HUDEP-2 (cell line): ENCODE data around the gene BCL2.

Source experiments
- DNase-seq, 76 experiments: peaks; one replicate each; lab custom pipeline; 2025; ENCODE audit not compliant: unreplicated experiment in 76 of 76; lab: John Stamatoyannopoulos, UW

BCL2 gene

GRCh38 chr18:63262369-63263335 lies 56.9 kb downstream of the BCL2 start:
- DNase-seq = no peak

- DNase-seq = no peak
These were observed 58.5 kb downstream of the BCL2 start for GRCh38 chr18:63261029-63261428.

DNA sequence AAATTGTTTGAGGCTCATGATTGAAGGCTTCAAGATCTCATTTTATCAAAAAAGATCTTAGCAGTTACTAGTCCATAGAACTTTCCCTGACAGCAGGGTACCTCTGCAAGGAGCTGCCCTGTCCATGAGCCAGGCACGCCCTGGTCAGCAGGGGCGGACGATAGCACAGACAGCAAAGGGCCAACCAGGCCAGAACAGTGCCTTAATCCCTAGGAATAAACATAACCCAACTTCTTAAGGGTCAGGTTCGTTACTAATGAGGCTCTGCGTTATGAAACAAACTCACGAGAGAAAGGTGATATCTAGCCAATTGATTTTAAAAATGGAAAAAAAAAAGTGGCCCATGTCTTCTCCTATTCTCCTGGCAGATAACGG lies 59.2 kb downstream of the BCL2 start:
- no peak for DNase-seq

GRCh38 chr18:63259567-63260379 lies 59.8 kb downstream of the BCL2 start:
- DNase-seq = no peak

DNA sequence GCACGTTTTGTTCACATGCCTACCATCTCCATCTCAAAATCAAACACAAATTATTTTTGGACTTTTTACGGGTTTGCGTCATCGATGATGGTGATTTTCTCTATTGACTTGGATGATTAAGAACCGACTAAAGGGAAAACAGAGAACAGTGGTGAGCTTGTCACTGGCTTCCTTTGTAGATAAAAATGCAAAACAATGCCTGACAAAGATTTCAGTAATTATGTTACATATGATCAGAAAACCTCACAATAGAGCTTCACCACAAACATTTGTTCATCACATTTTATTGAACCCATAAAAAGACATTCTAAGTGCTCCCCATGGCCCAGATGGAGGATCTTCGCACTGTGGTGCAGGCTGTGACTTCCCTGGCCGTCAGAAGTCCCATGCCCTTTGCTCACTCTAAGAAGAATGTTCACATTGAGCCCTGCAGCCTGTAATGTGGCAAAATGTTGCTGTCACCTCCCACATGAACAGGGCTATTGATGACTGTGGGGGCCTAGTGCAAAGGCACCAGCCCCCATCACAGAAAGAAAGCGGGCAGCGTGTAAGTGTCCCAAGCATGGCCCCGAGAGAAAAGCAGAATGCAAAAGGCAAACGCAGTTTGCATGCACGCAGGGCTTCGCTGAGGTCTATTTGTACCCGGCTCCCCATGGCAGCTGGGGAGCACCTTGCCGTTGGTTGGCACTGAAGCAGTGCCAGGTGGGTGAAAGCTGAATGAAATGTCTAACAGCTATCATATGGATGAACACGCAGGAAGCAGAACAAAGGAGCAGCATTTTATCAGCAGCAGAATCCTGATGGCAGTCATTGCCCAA lies 60.6 kb downstream of the BCL2 start:
- DNase-seq = no peak

- no peak for DNase-seq
These were observed 62.1 kb downstream of the BCL2 start for GRCh38 chr18:63257453-63257852.

GRCh38 chr18:63255435-63255834 lies 64.1 kb downstream of the BCL2 start:
- DNase-seq = no peak

DNA sequence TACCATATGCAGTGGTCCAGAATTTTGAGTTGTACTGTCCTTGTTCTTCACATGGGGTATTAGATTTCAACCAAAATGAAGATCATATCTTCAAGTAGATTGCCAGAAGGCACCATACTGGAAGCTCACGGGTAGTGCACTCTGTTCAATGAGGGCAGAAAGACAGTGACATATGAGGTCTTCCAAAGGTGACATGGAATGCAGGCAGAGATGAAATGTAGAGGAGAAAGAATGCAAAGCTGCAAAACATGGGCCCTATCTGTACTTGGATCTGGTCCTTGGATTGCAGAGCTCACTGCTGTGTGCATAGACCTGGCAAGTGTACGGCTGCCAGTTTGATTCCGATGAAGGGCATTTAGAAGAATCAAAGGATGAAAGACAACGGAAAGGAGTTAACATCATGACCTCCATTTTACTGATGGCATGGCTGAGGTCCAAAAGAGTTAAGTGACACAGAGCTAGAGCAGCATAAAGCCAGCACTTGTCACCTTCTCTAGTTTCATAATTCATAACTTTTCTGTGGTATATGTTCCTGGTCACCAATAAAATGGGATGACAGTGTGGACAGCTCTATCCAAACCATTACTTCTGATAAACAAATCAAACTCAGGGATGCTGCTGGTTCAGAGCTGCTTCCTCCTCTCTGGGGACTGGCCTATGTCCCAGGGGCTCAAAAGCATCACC lies 64.7 kb downstream of the BCL2 start:
- no peak for DNase-seq

- DNase-seq = no peak
These were observed 65.9 kb downstream of the BCL2 start for GRCh38 chr18:63253428-63254372.

DNA sequence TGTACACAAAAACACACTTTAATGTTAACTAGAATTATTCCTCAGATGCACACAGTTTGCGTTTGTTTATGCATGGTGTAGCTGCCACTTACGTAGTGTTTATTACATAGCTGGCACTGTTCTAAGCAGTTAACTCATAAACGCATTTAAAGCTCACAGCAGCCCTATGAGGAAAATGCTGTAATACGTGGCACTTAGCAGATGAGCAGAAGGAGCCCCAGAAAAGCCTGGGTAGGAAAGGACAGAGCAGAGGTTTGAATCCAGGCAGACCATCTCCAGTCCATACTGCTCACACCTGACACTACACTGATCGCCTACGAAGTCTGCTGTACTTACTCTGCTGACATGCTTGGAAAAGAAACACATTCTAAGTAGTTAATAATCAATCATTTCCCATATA lies 66.6 kb downstream of the BCL2 start:
- DNase-seq = no peak

- no peak for DNase-seq
These were observed 69.8 kb downstream of the BCL2 start for GRCh38 chr18:63249771-63250170.

DNA sequence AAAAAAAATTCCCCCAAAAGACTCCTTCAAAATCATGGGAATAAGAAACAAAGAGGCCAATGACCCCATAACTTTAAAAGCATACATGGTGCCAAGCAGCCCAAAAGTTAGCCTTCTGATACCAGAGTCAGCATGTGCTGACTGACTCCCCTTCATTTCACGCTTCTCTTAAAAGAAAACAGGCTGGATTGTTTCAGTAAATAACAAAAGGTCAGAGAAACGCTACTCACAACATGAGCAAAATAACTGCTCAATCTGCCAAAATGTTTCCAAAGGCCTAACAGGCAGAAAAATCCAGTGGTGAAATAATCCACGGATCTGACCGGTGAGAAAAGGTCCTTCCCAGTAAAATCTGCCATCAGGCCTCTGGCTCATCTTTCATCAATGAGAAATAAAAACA lies 71.6 kb downstream of the BCL2 start:
- no peak for DNase-seq

- no peak for DNase-seq
These were observed 72.1 kb downstream of the BCL2 start for GRCh38 chr18:63247506-63247905.

GRCh38 chr18:63245600-63245999 lies 74.0 kb downstream of the BCL2 start:
- no peak for DNase-seq

DNA sequence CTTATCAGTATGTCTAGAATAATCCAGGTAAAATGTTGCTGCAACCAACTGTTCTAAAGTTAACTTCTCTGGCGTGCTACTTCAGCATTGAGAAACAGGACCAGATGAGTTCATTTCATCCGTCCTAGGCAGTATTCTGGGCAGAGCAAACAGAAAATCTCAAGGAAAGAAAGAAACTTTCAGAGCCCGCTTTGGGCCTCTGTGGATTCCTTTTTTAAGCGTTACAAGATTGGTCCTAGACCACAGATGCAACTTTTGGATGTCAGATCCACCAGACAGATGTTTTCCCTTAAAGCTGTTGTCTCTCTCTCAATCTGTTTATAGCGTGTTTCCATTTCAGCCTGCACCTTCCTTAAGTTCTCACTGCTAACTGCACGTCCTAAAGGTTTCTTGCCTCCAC lies 75.0 kb downstream of the BCL2 start:
- no peak for DNase-seq

GRCh38 chr18:63241760-63242159 lies 77.8 kb downstream of the BCL2 start:
- no peak for DNase-seq

- DNase-seq = no peak
These were observed 78.3 kb downstream of the BCL2 start for GRCh38 chr18:63241317-63241712.

GRCh38 chr18:63240531-63241316 lies 78.8 kb downstream of the BCL2 start:
- no peak for DNase-seq

DNA sequence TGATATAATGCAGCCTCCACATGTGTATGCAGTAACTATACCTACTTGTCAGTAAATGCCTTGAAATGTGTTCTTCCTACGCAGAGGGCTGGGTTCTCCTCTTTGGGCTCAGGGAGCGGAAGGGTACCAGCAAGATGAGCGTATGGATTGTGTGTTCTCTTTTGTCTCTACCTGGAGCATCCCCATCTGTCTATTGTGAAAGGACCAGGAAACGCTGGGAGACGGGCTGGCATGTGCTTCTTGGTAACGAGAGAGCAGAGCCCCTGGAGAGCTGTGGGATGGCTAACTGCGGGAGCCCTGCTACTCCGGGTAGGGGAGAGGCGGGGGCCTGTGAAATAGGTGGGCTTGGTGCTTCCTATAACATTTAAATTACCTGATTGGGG lies 80.9 kb downstream of the BCL2 start:
- no peak for DNase-seq
